Activated CD8-positive, alpha-beta memory T cell treated with anti-CD3 and anti-CD28 coated beads, Interleukin-2, amount 50 U/mL, for 24 hours (primary cell): Measurements from ENCODE around the gene CEND1.
"Not testable (repeated sequence)": the region's sequence is repeated elsewhere in the genome, so short reads cannot be mapped to it uniquely, and the experiment has no call there.

ENCODE experiments used
- DNase-seq: peaks from one replicate; pipeline ENCODE4 v3.0.0-alpha.2; 2020; ENCODE audit errors: extremely low read depth

CEND1 gene

DNA sequence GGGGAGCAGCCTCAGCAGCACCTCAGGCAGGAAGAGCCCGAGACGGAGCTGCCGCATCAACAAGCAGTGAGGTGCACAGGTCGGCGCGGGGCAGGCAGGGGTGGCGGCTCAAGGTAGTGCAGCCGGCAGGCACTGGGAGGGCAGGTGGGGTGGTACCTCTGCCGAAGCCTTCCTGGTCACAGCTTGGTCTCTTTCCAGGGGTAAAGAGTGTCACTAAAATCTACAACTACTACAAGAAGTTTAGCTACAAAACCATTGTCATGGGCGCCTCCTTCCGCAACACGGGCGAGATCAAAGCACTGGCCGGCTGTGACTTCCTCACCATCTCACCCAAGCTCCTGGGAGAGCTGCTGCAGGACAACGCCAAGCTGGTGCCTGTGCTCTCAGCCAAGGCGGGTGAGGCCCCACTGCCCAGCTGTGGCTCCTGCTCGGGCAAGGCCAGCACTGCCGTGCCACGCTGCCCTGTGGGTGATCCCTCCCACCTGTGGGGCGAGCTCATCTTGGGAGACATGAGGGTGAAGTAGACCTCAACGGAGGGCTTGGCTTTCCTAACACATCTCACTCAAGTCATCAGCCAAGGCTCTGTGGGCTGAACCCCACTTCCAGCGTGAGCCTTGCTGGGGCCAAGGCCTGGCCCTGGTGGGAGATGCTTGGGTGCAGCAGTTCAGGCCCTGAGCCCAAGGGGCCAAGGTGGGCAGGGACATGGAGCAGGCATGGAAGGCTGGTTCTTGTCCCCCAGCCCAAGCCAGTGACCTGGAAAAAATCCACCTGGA is 26.2 kb downstream of the CEND1 start:
- DNase-seq = no peak

DNA sequence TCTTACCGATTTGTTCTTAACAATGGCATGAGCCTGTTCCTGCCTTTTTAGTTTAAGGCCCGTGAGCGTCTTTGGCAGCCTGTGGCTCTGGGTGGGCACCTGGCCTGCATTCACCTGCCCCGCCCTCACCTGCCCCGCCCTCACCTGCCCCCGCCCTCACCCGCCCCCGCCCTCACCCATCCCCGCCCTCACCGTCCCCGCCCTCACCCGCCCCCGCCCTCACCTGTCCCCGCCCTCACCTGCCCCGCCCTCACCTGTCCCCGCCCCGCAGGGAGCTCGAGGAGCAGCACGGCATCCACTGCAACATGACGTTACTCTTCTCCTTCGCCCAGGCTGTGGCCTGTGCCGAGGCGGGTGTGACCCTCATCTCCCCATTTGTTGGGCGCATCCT is 26.8 kb downstream of the CEND1 start:
- no peak for DNase-seq

DNA sequence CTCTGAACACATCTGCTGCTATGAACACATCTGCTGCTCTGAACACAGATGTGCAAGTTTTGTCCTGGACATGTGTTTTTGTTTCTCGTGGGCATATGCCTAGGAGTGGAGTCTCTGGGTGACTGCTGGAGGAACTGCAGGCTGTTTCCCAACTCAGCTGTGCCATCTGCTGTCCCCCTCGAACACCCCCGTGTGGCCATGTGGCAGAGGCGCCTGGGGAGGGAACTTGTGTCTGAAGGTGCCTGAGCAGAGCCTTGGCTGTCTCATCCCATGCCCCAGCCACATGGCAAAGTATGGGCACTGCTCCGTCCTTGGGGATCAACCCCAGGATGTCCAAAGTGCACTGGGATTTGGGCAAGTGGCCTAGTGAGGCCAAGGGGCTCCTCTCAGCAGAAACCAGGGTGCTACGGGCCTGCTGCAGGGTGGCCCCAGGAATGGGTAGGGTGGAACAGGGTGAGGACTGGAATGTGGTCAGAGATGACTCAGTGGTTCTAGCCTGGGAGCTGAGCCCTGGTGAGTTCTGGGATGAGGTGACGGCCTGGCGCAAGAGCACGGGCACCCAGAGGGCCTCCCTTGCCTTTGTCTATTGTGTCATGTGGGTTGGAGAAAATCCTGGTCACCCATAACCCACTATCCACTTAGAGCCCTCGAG is 27.3 kb downstream of the CEND1 start:
- no peak for DNase-seq

DNA sequence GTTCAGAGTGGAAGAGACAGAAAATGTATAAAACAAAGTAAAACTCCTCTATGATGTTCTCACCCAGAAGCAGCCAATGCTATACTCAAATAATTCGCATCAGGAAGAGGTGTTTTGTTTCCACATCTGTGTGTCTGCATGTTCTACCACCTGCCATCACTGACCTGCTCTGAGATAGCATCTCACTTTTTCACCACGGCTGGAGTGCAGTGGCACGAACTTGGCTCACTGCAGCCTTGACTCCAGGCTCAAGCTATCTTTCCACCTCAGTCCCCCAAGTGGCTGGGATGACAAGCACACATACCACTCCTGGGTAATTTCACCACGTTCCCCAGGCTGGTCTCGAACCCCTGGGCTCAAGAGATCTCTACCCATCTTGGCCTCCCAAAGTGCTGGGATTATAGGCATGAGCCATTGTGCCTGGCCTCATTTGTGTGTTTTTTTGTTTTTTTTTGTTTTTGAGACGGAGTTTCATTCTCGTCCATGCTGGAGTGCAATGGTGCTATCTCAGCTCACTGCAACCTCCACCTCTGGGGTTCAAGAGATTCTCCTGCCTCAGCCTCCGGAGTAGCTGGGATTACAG is 28.3 kb downstream of the CEND1 start:
- no peak for DNase-seq

DNA sequence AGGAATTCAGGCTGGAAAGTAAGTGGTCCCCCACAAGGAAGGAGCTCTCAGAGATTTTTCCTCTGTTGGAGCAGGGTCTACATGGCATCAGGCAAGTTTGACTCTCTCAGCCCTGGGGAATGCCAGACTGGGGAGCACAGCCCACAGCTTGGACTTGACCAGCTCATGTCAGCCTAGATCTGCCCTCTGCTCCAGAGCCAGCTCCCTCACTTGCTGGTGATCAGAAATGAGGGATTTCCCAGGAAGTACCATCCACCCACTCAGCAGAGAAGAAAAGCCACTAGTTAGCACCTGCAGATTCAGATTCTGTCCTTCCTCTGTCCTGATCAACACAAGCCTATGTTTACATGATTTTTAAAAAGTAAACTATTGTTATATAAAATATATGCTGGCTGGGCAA is 29.7 kb downstream of the CEND1 start:
- no peak for DNase-seq

DNA sequence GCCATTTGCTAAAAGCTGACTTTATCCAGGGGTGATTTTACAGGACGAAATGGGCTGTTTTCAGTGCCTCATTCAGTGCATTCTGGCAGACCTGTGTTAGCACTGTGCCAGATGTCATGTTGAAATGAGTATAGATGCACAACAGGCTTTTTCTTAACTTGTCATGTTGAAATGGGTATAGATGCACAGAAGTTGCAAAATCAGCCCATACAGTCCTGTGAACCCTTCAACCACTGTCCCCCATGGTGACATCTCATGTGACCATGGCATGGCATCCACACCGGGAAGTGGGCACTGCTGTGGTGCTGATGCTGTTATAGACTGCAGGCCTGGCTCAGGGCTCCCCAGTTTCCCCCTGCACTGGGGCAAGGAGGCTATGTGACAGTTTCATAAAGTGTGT is 40.2 kb downstream of the CEND1 start:
- DNase-seq = no peak

DNA sequence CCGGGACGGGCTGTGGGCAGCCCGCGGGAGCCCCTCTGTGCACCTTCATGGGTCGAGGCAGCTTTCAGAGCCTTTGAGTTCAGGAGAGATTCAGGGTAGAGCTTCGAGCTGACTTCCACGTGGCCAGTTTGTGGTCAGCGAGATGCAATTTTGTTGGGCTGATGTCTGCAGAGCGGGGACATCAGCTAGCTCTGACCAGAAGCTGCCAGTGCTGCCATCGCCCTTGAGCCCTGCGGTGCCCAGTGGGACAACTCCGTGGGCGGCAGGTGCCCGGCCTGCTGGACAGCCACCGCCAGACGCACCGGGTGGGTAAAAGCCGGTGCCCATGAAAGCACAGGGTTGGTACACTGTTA is 41.9 kb downstream of the CEND1 start:
- no peak for DNase-seq

DNA sequence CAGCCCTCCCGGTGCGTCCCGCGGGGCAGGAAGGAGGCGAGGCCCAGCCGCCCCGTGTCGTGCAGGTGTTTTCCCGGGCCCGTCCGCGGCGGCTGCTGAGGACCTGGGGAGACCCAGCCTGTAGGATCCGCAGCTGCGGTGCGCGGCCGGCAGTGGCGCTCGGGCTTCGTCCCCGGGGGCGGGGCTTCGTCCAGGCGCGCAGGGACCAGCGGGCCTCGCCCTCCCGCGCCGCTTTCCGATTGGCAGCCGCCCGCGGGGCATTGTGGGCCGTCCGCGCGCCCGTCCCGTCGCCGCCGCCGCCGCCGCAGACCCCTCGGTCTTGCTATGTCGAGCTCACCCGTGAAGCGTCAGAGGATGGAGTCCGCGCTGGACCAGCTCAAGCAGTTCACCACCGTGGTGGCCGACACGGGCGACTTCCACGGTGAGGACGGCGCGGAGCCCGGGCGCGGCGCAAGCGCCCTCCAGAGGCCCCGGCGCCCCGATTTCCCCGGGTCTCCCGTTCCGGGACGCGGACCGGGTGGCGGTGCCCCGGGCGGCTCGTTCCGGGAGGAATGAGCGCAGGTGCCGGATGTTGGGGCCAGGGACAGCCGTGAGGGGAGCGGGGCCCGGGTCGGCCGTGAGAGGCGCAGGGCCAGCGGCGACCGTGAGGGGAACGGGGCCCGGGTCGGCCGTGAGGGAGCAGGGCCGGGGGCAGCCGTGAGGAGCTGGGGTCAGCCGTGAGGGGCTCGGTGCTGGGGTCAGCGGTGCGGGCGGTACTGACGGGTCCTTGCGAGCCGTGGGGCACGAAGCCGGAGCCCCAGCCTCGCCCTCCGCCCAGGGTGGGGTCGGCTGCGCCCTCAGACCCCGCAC is 42.5 kb downstream of the CEND1 start, which contains the start of gene TALDO1:
Gene TALDO1, plus strand, starts transcription at position 307 of the 849 bp plus-strand sequence. Its CDS starts 18 bp downstream, at position 325.
- DNase-seq = peak; percentile 54

DNA sequence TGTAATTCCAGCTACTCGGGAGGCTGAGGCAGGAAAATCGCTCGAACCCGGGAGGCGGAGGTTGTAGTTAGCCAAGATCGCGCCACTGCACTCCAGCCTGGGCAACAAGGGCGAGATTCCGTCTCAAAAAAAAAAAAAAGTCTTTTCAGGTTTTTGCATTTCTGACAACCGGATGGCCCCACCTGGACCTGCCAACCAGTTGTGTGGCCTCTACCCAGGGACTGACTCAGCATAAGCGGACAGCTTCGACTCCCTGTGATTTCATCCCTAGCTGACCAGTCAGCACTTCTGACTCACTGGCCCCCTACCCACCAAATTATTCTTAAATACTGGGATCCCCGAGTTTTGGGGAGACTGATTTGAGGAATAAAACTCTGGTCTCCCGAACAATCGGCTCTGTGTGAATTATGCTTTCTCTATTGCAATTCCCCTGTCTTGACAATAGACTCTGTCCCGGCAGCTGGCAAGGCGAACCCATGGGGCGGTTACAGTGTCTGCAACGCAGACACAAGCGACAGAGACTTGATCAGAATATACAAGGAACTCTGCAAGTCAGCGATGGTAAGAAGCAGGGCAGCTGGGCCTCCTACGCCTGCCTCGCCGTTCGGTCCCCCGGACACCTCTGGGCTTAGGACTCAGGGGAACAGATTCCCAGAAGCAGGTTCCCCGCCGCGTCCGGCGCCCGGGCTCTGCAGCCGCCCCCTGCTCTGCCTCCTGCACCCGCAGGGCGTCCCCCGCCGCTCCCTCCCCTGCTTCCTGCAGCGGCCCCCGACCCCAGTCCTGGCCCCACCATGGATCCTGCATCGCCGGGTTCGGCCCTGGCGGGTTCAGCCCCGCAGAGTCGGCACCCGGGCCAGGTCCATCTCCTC is 43.4 kb downstream of the CEND1 start:
- no peak for DNase-seq

DNA sequence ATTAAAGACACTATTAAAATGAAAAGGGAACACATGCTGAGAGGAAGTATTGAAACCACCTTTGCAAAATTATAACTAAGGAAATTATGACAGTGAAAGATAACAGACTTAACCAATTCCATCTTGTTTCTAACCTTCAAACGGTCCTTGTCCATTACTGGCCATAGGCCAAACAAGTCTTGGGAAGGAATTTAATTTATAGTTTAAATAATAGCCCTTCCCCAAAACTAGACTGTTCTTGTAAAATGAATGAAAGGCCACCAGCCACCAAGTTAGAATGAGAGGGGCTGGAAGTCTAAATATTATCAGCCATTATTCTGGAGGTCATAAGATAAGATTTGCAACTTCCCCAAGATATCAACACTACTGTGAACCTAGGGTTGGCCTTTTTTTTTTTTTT is 44.5 kb downstream of the CEND1 start:
- DNase-seq = no peak

DNA sequence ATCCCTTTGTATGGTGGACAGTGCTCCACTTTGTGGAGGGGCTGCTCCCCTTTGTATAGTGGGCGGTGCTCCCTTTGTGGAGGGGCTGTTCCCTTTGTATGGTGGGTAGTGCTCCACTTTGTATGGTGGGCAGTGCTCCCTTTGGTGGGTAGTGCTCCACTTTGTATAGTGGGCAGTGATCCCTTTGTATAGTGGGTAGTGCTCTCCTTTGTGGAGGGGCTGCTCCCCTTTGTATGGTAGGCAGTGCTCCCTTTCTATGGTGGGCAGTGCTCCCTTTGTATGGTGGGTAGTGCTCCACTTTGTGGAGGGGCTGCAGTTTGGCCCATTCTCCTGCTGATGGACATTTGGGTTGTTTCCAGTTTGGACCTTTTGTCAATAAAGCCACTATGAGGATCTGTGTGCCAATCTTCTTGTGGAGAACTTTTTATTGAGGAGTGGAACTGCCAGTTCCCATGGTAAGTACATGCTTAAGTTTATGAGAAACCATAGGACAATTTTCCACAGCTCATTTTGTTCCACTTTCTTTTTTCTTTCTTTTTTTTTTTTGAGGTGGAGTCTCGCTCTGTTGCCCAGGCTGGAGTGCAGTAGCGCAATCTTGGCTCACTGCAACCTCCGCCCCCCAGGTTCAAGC is 47.2 kb downstream of the CEND1 start:
- DNase-seq = no peak

DNA sequence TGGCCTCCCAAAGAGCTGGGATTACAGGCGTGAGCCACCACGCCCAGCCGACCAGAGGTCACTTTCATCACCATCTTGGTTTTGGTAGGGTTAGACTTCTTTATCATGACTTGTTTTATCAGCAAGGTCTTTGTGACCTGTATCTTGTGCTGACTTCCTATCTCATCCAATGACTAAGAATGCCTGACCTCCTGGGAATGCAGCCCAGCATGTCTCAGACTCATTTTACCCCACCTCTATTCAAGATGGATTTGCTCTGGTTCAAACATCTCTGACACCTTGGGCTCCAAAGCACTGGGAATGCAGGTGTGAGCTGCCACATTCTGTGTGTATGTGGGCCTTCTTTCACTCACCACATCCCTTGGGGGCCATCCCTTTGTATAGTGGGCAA is 47.7 kb downstream of the CEND1 start:
- no peak for DNase-seq

DNA sequence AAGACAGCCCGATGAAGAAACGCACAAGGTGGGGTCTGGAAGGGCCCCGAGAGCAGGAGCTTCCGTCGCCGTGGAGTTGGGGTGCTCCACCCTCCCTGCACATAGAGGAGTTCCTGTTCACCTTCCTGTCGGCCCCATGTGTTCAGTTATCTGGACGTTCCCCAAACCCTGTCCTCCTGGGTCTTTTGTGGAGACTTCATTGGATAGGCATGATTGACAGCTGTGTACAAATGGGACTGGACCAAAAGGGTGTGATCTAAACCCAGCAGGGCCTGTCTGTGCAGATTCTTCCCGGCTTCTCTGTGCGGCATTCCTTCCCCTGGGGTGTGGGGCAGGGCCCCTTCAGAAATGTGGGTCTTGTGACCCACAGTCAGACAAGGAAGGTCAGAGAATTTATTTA is 52.0 kb downstream of the CEND1 start:
- DNase-seq = not testable (repeated sequence)

DNA sequence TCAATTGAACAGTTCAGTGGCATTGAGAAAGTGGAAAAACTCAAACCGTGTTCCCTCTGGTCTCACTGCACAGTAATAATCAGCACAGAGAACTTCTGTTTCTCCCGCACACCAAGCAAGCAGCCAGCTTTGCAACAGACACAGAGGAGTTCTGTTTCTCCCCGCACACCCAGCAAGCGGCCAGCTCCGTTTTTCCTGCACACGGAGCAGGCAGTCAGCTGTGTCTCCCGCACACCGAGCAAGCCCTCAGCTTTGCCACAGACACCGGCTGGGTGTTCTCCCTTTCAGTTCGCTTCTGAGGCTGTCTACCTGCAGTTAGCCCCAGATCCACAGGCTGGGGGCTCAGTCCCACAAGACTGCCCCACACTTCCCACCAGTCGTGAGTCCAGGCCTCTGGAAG is 52.5 kb downstream of the CEND1 start:
- no peak for DNase-seq
